ENCODE results near the gene DNAAF9.

DNA sequence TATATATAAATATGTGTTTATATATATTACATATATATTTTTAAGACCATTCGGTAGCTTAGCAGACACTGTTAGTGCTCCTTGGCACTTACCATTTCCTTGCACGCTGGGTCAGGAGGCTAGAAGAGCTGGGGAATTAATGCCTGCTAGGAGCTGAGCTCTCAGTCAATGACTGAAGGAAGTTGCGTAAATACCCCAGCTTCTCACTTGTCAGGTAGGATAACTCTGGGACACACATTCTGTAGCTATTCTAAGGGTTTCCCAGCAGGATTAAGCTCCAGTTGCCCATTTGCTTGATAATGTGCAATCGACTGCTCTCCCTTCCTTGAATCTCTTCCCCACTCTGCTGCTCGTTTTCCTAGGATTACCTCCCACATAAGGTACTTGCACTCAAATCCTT lies 15.7 kb upstream of the DNAAF9 start:
- TF ChIP-seq, protein P1, sequence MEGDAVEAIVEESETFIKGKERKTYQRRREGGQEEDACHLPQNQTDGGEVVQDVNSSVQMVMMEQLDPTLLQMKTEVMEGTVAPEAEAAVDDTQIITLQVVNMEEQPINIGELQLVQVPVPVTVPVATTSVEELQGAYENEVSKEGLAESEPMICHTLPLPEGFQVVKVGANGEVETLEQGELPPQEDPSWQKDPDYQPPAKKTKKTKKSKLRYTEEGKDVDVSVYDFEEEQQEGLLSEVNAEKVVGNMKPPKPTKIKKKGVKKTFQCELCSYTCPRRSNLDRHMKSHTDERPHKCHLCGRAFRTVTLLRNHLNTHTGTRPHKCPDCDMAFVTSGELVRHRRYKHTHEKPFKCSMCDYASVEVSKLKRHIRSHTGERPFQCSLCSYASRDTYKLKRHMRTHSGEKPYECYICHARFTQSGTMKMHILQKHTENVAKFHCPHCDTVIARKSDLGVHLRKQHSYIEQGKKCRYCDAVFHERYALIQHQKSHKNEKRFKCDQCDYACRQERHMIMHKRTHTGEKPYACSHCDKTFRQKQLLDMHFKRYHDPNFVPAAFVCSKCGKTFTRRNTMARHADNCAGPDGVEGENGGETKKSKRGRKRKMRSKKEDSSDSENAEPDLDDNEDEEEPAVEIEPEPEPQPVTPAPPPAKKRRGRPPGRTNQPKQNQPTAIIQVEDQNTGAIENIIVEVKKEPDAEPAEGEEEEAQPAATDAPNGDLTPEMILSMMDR (IDR thresholded peaks at IDR 0.05): no peak
- no peak for TF ChIP-seq POLR2A (IDR thresholded peaks at IDR 0.05)
